B cell (primary cell): ENCODE data around the gene SLC13A3.

Experiments used
- CTCF ChIP-seq: fragments of 200-600 bp; IDR thresholded peaks from one replicate; pipeline ENCODE4 v1.8.0; 2022; ENCODE audit warnings: antibody characterized with exemption, mild to moderate bottlenecking
- EZH2 ChIP-seq: IDR thresholded peaks from 2 replicates; pipeline ENCODE4 v1.6.1; 2012; ENCODE audit warnings: borderline replicate concordance, low read depth, mild to moderate bottlenecking, moderate library complexity, low read length; ENCODE audit not compliant: insufficient read depth, poor library complexity, severe bottlenecking

- TF ChIP-seq CTCF: no peak
- TF ChIP-seq EZH2: no peak
Observed at GRCh38 chr20:46660487-46660886, 9.2 kb upstream of the SLC13A3 start.
